Endodermal cell (in vitro differentiated cells): ENCODE measurements around the gene RBMY1B. TPM values are rescaled to one million over a fixed set of nuclear protein-coding genes. Genes with fewer than 3 reads are reported as not detected.
"Not testable (repeated sequence)": the region's sequence is repeated elsewhere in the genome, so short reads cannot be mapped to it uniquely, and the experiment has no call there.

Source experiments
- DNase-seq: peaks from one replicate; pipeline ENCODE4 v3.0.0-alpha.2; 2017
- H3K27ac ChIP-seq: 2 replicates; pipeline ENCODE4 v1.5.1; 2013; ENCODE audit warnings: mild to moderate bottlenecking, low read depth, low read length, moderate library complexity
- H3K27me3 ChIP-seq: 2 replicates; pipeline ENCODE4 v1.6.1; 2013; ENCODE audit warnings: mild to moderate bottlenecking, low read length, moderate library complexity; ENCODE audit not compliant: insufficient read depth, control insufficient read depth, poor library complexity, severe bottlenecking
- H3K36me3 ChIP-seq: 2 replicates; pipeline ENCODE4 v1.7.0; 2013; ENCODE audit warnings: mild to moderate bottlenecking, low read length, moderate library complexity; ENCODE audit not compliant: control insufficient read depth, insufficient read depth
- H3K4me1 ChIP-seq: one replicate; pipeline ENCODE4 v1.7.0; 2013; ENCODE audit warnings: low read length; ENCODE audit not compliant: control insufficient read depth, insufficient read depth
- H3K4me3 ChIP-seq: 2 replicates; pipeline ENCODE4 v1.5.1; 2013; ENCODE audit warnings: mild to moderate bottlenecking, low read length, moderate library complexity
- H3K9ac ChIP-seq: 2 replicates; pipeline ENCODE4 v1.6.1; 2013; ENCODE audit warnings: mild to moderate bottlenecking, low read length, moderate library complexity; ENCODE audit not compliant: poor library complexity, severe bottlenecking; ENCODE audit errors: extremely low read depth
- H3K9me3 ChIP-seq: 2 replicates; pipeline ENCODE4 v1.6.1; 2013; ENCODE audit warnings: mild to moderate bottlenecking, low read length, moderate library complexity; ENCODE audit not compliant: control insufficient read depth
- H3K27ac Mint-ChIP-seq: 2 replicates; pipeline ENCODE4 v1.8.0; 2020; ENCODE audit warnings: mixed read lengths
- H3K27me3 Mint-ChIP-seq: 2 replicates; pipeline ENCODE4 v1.8.0; 2021; ENCODE audit warnings: mild to moderate bottlenecking, mixed read lengths; ENCODE audit not compliant: insufficient read depth
- H3K36me3 Mint-ChIP-seq: 2 replicates; pipeline ENCODE4 v1.8.0; 2020; ENCODE audit warnings: low read depth, mixed read lengths
- H3K4me1 Mint-ChIP-seq: 2 replicates; pipeline ENCODE4 v1.8.0; 2020; ENCODE audit warnings: mixed read lengths
- H3K4me3 Mint-ChIP-seq: 2 replicates; pipeline ENCODE4 v1.8.0; 2020; ENCODE audit warnings: mild to moderate bottlenecking, moderate library complexity, mixed read lengths
- H3K9me3 Mint-ChIP-seq: 2 replicates; pipeline ENCODE4 v1.8.0; 2020; ENCODE audit warnings: mild to moderate bottlenecking, mixed read lengths
- CTCF ChIP-seq: fragments of 200-600 bp; sonication (generic); conservative IDR thresholded peaks from 2 replicates; pipeline ENCODE4 v1.5.0; 2021; ENCODE audit warnings: antibody characterized with exemption, mild to moderate bottlenecking
- WGBS, 2 experiments: methylation state at CpG; one replicate each; pipeline versions ENCODE4 v1.1.5 to v1.1.7; 2013; ENCODE audit warnings: missing lambda C conversion rate in 2 of 2, mixed read lengths in 1 of 2; ENCODE audit not compliant: insufficient coverage in 1 of 2, insufficient read length in 1 of 2; 5-methylcytosine and 5-hydroxymethylcytosine counted together
- long read RNA-seq, 4 experiments: library from polyadenylated mRNA in 2 of 4; library from RNA in 1 of 4; library from capped mRNA in 1 of 4; stranded (forward) in 3 of 4; unstranded in 1 of 4; transcript quantifications; one replicate each; pipeline ENCODE4 v2.0.0, GENCODE V29; 2020 to 2021; ENCODE audit warnings: inconsistent platforms in 1 of 4
- polyA plus RNA-seq, 2 experiments: library from polyadenylated mRNA; stranded (reverse); fragments of 50-300 nt; gene quantifications; one replicate each; pipeline ENCODE4 v1.2.3, GENCODE V29; 2013
- total RNA-seq, 2 donors: library from RNA; stranded (reverse); fragmentation: NEBNext Ultra II Directional in 1 of 2; extraction: Animal tissue kit (Norgen Biotek cat#: 25700) in 1 of 2; gene quantifications; 2 replicates in 1 of 2; 3 replicates in 1 of 2; pipeline ENCODE4 v1.2.1, GENCODE V29; 2021

RBMY1B gene
- not detected for total RNA-seq
- not detected for polyA plus RNA-seq (2013, experiment 1 of 2)
- not detected for polyA plus RNA-seq (2013, experiment 2 of 2)
- long read RNA-seq, experiment 1 = 0 reads
- long read RNA-seq, experiment 2 = 0 reads
- long read RNA-seq, experiment 3 = 0 reads
- long read RNA-seq, experiment 4 = 0 reads

GRCh38 chrY:21511038-21511437 lies at the start of gene RBMY1B:
RBMY1B (plus strand) TSS chrY:21511338; CDS start chrY:21513351, 2,013 bp downstream.
- not testable (repeated sequence) for H3K27me3 ChIP-seq, H3K27me3 Mint-ChIP-seq, H3K9me3 ChIP-seq, H3K4me1 Mint-ChIP-seq, H3K9me3 Mint-ChIP-seq, H3K27ac ChIP-seq, H3K9ac ChIP-seq, H3K27ac Mint-ChIP-seq, H3K4me3 Mint-ChIP-seq, H3K4me1 ChIP-seq, H3K4me3 ChIP-seq, H3K36me3 ChIP-seq, DNase-seq, H3K36me3 Mint-ChIP-seq
- no CpG with 5 or more reads among the region's 28 CpGs for WGBS, 2 experiments

DNA sequence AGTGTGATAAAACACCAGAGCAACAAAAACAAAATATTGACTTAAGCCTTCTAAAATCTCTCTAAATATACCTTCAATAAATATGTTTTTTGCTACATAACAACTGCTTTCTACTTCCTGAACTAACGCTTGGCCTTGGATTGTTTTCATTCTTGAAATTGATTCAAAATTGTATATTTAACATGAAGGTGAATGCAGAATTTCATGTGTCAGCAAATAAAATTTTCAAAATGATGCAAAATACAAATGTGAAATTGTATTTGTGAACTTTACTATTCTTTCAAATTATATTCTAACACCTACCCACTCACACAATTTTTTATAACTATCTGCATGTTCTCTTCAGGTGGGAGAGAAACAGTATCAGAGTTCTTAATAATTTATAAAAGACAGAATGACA lies 48.2 kb upstream of the RBMY1B start:
- not testable (repeated sequence) for H3K27me3 ChIP-seq, H3K36me3 Mint-ChIP-seq, H3K4me1 Mint-ChIP-seq, H3K9me3 Mint-ChIP-seq, H3K27me3 Mint-ChIP-seq, DNase-seq, H3K4me3 ChIP-seq, H3K4me1 ChIP-seq, H3K27ac Mint-ChIP-seq, H3K9me3 ChIP-seq, H3K36me3 ChIP-seq, H3K27ac ChIP-seq, H3K4me3 Mint-ChIP-seq, H3K9ac ChIP-seq
- WGBS, 2 experiments = no CpG with 5 or more reads among the region's 1 CpG

DNA sequence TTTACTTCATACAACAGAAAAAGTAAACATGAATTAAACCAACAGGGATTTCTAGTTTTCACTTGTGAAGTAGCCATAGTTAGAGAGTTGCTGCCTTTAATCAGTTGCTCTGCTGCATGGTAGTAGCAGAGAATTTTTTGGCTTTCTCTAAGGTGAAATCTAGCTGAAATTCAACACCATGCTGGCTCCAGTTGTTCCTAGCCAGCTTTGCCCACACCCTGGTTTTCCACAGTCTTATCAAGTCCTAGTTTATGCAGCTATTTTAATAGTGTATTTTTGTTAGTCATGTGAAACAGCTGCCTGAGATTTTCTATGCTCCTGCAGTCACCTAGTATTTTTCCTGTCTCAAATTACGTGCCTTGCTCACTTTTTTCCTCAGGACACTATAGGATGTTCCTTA lies 28.2 kb upstream of the RBMY1B start:
- Mint-ChIP-seq H3K36me3 (no peaks in the 10 kb centered on the region), H3K9me3 (no peaks in the 10 kb centered on the region), H3K27ac (no peak overlapping the region), H3K4me1 (no peaks in the 10 kb centered on the region), H3K27me3 (no peaks in the 10 kb centered on the region), H3K4me3 (no peak overlapping the region)
- Histone ChIP-seq H3K9ac (no peak overlapping the region), H3K4me1 (no peaks in the 10 kb centered on the region), H3K9me3 (peaks cover 5% of the 10 kb centered on the region), H3K36me3 (no peaks in the 10 kb centered on the region), H3K27ac (no peak overlapping the region), H3K4me3 (no peak overlapping the region), H3K27me3 (no peaks in the 10 kb centered on the region)
- no CpG with 5 or more reads among the region's 1 CpG for WGBS, 2 experiments
- no peak for DNase-seq
- TF ChIP-seq CTCF = no peak

GRCh38 chrY:21534579-21534978 lies 23.4 kb downstream of the RBMY1B start, which contains the start of gene RBMY1A1:
RBMY1A1 (plus strand) TSS chrY:21534879; CDS start chrY:21536892, 2,013 bp downstream.
- H3K27ac Mint-ChIP-seq, H3K9me3 ChIP-seq, H3K4me1 Mint-ChIP-seq, H3K4me1 ChIP-seq, H3K9ac ChIP-seq, H3K36me3 ChIP-seq, H3K9me3 Mint-ChIP-seq, H3K27me3 Mint-ChIP-seq, H3K36me3 Mint-ChIP-seq, H3K27ac ChIP-seq, H3K27me3 ChIP-seq, DNase-seq, H3K4me3 ChIP-seq, H3K4me3 Mint-ChIP-seq: not testable (repeated sequence)
- WGBS, 2 experiments = no CpG with 5 or more reads among the region's 28 CpGs

DNA sequence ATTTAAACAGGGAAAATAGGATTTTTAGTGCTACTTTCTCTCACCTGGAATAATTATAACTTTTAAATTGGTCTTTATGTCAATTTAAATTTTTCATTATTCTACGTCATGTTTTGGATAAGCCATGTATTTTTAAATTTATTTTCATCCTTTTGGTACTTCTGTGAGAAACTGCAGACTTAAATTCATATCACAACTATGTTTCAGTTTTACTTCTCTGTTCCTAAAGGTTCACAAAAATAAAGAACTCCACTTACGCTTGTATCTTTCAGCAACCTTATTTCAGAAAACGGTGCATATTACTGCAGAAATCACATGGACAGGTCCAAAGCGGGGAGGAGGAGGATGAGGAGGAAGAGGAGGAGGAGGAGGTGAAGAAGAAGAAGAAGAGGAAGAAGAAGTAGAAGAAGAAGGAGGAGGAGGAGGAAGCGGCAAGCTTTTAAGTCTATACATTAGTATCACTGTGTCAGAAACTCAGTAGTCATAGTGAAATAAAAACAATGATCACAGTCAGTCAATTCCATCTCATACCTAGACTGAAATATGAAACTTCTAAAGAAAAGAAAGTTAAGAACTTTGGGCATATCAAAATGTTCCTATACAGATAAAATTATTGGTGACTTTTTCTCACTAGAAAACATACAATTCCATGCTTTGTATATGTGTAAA lies 48.3 kb downstream of the RBMY1B start:
- not testable (repeated sequence) for H3K27me3 ChIP-seq, H3K36me3 ChIP-seq, H3K4me3 ChIP-seq, H3K9me3 Mint-ChIP-seq, H3K27ac ChIP-seq, H3K4me3 Mint-ChIP-seq, H3K36me3 Mint-ChIP-seq, DNase-seq, H3K4me1 Mint-ChIP-seq, H3K9me3 ChIP-seq, H3K27me3 Mint-ChIP-seq, H3K9ac ChIP-seq, H3K4me1 ChIP-seq, H3K27ac Mint-ChIP-seq
- WGBS, 2 experiments = no CpG with 5 or more reads among the region's 5 CpGs
